Stimulated activated CD8-positive, alpha-beta memory T cell treated with anti-CD3 and anti-CD28 coated beads, Interleukin-12 subunit alpha, Interleukin-12 subunit beta, amount 100 ng/mL, for 24 hours (primary cell): ENCODE results near the gene VHLL.

Experiments used
- DNase-seq: peaks from one replicate; pipeline ENCODE4 v3.0.0-alpha.2; 2020; ENCODE audit errors: extremely low read depth

The VHLL gene

GRCh38 chr1:156253634-156254033 lies 45.5 kb downstream of the VHLL start:
- no peak for DNase-seq

GRCh38 chr1:156251527-156251926 lies 47.6 kb downstream of the VHLL start:
- no peak for DNase-seq

- DNase-seq = no peak
Observed at GRCh38 chr1:156249593-156249992, 49.5 kb downstream of the VHLL start.
